Epithelial cell of esophagus (primary cell): ENCODE measurements around the gene PCDHGC5.

Experiments
- DNase-seq: peaks from one replicate; pipeline ENCODE4 v3.0.0; 2010; ENCODE audit warnings: low read depth
- H3K4me3 ChIP-seq: 2 replicates; pipeline ENCODE4 v1.5.1; 2011; ENCODE audit warnings: mild to moderate bottlenecking, low read length, control low read depth
- CTCF ChIP-seq: IDR thresholded peaks from 2 replicates; pipeline ENCODE4 v1.5.1; 2011; ENCODE audit warnings: low read depth, mild to moderate bottlenecking, low read length, control low read depth, inconsistent platforms; ENCODE audit not compliant: insufficient read depth; ENCODE audit errors: missing control alignments

The PCDHGC5 gene

DNA sequence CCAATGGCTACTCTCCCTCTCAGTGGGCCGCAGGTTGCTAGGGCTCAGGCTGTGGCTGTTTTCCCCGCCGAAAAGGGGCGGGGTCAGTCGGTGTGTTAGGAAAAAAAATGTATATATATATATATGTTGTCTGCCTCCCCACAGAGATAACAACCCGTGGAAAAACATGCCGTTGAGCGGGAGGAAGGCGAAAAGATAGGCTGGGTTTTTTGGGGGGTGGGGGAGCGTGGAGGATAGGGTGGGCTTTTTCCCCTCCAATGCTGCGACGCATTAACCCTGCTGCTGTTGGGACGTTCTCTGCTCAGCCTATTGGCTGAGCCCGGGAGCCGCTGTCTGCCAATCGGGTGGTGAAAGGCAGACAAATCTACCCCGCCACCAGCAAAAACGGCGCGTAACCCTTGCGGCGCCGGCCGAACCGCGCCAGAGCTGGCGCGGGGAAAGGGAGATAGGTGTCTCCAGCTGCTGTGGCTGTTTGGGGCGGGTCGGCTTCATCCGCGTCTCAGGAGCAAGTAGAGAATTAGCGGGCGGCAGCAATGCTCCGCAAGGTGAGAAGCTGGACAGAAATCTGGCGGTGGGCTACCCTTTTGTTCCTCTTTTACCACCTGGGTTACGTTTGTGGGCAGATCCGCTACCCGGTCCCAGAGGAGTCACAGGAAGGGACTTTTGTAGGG lies 4.1 kb upstream of the PCDHGC5 start, which contains the start of gene PCDHGC4:
PCDHGC4 (plus strand) TSS at position 390 of the 671 bp plus-strand sequence; CDS start at position 534, 144 bp downstream.
- peak; percentile 19 for DNase-seq
- H3K4me3 ChIP-seq, result peak within 1 kb of the TSS; percentile 42
- TF ChIP-seq CTCF, result no peak

GRCh38 chr5:141485321-141486055 lies 3.4 kb upstream of the PCDHGC5 start:
- TF ChIP-seq CTCF, result no peak
- DNase-seq, result no peak
- H3K4me3 ChIP-seq, result peak overlapping the region; percentile 42

DNA sequence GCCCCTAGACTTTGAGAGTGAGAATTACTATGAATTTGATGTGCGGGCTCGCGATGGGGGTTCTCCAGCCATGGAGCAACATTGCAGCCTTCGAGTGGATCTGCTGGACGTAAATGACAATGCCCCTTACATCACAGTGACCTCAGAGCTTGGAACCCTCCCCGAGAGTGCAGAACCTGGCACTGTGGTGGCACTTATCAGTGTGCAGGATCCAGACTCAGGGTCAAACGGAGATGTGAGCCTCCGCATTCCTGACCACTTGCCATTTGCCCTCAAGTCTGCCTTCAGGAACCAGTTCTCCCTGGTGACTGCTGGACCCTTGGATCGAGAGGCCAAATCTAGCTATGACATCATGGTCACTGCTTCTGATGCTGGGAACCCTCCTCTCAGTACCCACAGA lies 2.8 kb upstream of the PCDHGC5 start:
- TF ChIP-seq CTCF, result no peak
- no peak for DNase-seq

DNA sequence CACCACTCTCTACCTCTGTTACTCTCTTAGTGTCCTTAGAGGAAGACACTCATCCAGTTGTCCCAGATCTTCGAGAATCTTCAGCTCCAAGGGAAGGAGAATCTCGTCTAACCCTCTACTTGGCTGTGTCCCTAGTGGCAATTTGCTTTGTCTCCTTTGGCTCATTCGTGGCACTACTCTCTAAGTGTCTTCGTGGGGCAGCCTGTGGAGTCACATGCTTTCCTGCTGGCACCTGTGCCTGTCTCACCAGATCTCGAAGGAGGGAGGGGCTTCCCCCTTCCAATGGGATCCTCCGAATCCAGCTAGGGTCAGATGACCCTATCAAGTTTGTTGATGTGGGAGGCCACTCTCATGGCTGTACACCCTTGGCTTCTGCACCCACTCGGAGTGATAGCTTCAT lies 1.8 kb upstream of the PCDHGC5 start:
- H3K4me3 ChIP-seq, result no peak overlapping the region
- no peak for TF ChIP-seq CTCF
- DNase-seq, result no peak

More for the DNA sequence above, 2.8 kb upstream of the PCDHGC5 start:
- no peak overlapping the region for H3K4me3 ChIP-seq

DNA sequence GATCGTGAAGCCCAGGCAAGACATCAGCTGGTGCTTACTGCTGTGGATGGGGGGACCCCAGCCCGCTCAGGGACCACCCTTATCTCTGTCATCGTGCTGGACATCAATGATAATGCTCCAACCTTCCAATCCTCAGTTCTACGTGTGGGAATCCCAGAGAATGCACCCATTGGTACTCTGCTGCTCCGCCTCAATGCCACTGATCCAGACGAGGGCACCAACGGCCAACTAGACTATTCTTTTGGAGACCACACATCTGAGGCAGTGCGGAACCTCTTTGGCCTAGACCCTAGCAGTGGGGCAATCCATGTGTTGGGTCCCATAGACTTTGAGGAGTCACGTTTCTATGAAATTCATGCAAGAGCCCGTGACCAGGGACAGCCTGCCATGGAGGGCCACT lies 960 bp downstream of the PCDHGC5 start:
- TF ChIP-seq CTCF, result no peak
- no peak overlapping the region for H3K4me3 ChIP-seq
- no peak for DNase-seq

GRCh38 chr5:141490271-141490670 lies 1.4 kb downstream of the PCDHGC5 start:
- H3K4me3 ChIP-seq, result no peak overlapping the region
- DNase-seq, result no peak
- TF ChIP-seq CTCF, result no peak
